WERI-Rb-1 (cell line): Measurements from ENCODE around the gene ATP5PD.

Experiments
- DNase-seq: peaks from one replicate; pipeline ENCODE4 v3.0.0-alpha.2; 2020
- H3K27ac ChIP-seq: fragments of 250-450 bp; sonication (Bioruptor Pico); 2 replicates; pipeline ENCODE4 v1.5.1; 2020; ENCODE audit warnings: mild to moderate bottlenecking, moderate library complexity
- H3K27me3 ChIP-seq: fragments of 250-450 bp; sonication (Bioruptor Pico); 2 replicates; pipeline ENCODE4 v1.5.1; 2021; ENCODE audit warnings: mild to moderate bottlenecking, low read depth, moderate library complexity; ENCODE audit not compliant: insufficient read depth, severe bottlenecking
- H3K36me3 ChIP-seq: fragments of 250-450 bp; sonication (Bioruptor Pico); 2 replicates; pipeline ENCODE4 v1.5.1; 2020; ENCODE audit warnings: mild to moderate bottlenecking, moderate library complexity
- H3K4me3 ChIP-seq: 2 replicates; pipeline ENCODE4 v1.5.1; 2011; ENCODE audit warnings: low read depth, mild to moderate bottlenecking, control low read depth, low read length
- H3K9me3 ChIP-seq: fragments of 250-450 bp; sonication (Bioruptor Pico); 2 replicates; pipeline ENCODE4 v1.5.1; 2021; ENCODE audit warnings: mild to moderate bottlenecking, moderate library complexity; ENCODE audit not compliant: severe bottlenecking
- TF ChIP-seq, protein P1 (sequence below): IDR thresholded peaks from 2 replicates; pipeline ENCODE4 v1.5.1; 2011; ENCODE audit warnings: low read depth, mild to moderate bottlenecking, control low read depth, inconsistent platforms, low read length

Gene ATP5PD

GRCh38 chr17:75041656-75042280, 5.0 kb downstream of the ATP5PD start:
- TF ChIP-seq, protein P1, sequence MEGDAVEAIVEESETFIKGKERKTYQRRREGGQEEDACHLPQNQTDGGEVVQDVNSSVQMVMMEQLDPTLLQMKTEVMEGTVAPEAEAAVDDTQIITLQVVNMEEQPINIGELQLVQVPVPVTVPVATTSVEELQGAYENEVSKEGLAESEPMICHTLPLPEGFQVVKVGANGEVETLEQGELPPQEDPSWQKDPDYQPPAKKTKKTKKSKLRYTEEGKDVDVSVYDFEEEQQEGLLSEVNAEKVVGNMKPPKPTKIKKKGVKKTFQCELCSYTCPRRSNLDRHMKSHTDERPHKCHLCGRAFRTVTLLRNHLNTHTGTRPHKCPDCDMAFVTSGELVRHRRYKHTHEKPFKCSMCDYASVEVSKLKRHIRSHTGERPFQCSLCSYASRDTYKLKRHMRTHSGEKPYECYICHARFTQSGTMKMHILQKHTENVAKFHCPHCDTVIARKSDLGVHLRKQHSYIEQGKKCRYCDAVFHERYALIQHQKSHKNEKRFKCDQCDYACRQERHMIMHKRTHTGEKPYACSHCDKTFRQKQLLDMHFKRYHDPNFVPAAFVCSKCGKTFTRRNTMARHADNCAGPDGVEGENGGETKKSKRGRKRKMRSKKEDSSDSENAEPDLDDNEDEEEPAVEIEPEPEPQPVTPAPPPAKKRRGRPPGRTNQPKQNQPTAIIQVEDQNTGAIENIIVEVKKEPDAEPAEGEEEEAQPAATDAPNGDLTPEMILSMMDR = no peak
- no peaks in the 10 kb centered on the region for H3K27me3 ChIP-seq
- H3K36me3 ChIP-seq = peaks cover 37% of the 10 kb centered on the region
- no peak overlapping the region for H3K27ac ChIP-seq
- no peak overlapping the region for H3K4me3 ChIP-seq
- no peak for DNase-seq
- H3K9me3 ChIP-seq = no peaks in the 10 kb centered on the region

DNA sequence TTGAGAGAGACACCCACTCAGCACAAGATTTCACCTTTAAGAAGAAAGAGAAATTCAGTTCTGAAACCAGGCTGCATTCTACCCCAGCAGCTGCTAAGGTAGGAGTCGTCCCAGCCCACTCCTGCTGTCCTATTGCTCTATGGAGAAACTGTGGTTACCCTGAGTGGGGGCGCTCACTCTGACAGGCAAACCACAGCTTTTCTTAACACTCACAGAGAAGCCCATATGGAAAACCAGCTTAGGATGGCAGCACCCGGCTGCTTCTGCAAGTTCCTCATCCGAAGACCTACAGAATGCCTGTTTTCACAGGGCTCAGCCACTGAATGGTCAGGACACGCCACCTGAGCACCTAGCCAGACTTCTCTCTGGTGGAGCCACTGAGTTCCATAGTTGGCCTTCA, 7.5 kb downstream of the ATP5PD start:
- TF ChIP-seq, protein P1 = no peak
- Histone ChIP-seq H3K27ac (no peak overlapping the region), H3K36me3 (peaks cover 42% of the 10 kb centered on the region), H3K9me3 (no peaks in the 10 kb centered on the region), H3K4me3 (no peak overlapping the region), H3K27me3 (no peaks in the 10 kb centered on the region)
- DNase-seq = no peak

- DNase-seq = no peak
- H3K27ac ChIP-seq = no peak overlapping the region
- TF ChIP-seq, protein P1 = no peak
- no peaks in the 10 kb centered on the region for H3K9me3 ChIP-seq
- no peak overlapping the region for H3K4me3 ChIP-seq
- H3K36me3 ChIP-seq = peaks cover 38% of the 10 kb centered on the region
- no peaks in the 10 kb centered on the region for H3K27me3 ChIP-seq
These were observed 10.0 kb downstream of the ATP5PD start for GRCh38 chr17:75036643-75037268.

DNA sequence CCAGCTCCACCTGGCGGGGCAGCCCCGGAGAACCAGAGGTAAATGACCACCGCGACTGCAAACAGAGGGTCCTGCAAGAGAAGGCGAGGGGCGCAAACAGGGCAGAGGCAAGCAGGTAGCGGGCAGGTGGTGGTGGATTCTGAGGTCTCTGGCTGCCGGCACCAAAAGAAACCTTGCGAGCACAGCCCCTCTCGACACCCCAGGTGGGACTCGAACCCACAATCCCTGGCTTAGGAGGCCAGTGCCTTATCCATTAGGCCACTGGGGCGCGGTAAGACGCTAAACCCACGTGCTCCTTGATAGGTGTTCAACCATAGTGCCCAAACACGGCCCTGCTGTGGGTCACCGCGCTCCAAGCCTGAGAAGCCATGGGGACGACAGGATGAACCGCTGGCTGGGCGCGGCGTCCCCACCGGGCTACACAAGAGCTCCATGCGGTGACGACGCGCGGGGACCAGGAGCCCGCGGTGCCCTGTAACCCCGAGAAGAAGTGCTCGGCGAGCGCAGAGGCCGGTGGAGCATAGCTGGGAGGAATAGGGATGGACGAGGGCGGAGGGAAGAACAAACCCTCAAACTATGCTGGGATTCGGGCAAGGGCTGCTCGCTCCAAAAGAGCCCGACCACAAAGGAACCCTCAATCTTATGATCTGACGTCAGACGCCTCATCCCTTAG, 12.4 kb downstream of the ATP5PD start:
- peaks cover 7% of the 10 kb centered on the region for H3K9me3 ChIP-seq
- peak; percentile 96 for DNase-seq
- H3K27ac ChIP-seq = peak overlapping the region; percentile 94
- H3K27me3 ChIP-seq = no peaks in the 10 kb centered on the region
- peaks cover 17% of the 10 kb centered on the region for H3K36me3 ChIP-seq
- TF ChIP-seq, protein P1 = 0 out of 2 replicates have a peak, but pooled peaks have one; percentile 11
- H3K4me3 ChIP-seq = peak overlapping the region; percentile 80

DNA sequence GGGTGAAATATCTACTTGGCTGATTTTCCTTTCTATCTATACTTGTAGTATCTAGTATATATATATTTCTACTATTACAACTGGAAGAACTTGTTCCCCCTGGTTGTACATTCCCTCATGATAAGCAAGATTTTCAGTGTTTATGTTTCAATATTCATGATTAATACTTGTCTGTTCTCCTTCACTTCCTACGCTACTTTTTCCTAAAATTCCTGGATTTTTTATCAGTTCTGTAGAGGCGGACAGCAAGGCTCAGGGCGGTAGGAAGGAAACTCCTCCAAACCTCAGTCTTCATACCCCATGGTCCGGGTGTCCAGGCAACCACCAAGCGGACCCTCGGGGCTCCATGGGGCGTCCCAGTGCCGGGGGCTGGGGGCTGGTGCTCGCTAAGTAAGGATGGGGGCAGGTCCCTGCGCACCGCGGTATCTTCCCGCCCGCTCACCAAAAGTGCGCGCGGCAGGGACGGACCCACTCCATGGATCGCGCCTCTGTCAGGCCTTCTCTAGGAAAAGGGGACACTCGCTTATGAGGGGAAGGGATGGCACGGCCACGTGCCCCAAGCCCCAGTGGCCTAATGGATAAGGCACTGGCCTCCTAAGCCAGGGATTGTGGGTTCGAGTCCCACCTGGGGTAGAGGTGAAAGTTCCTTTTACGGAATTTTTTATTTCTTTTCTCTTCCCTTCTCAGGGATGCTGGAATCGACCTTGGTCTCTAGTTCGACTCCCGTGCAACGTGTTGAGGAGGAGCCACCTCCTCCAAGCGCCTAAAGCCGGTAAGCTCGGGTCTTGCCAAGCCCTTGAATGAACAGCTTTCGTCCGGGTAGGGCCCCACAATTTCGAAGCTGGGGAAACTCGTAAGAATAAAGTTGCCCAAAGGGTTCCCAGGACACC, 13.2 kb downstream of the ATP5PD start:
- TF ChIP-seq, protein P1 = no peak
- Histone ChIP-seq H3K27me3 (no peaks in the 10 kb centered on the region), H3K4me3 (peak overlapping the region; percentile 80), H3K9me3 (peaks cover 7% of the 10 kb centered on the region), H3K36me3 (peaks cover 10% of the 10 kb centered on the region), H3K27ac (peak overlapping the region; percentile 94)
- DNase-seq = peak; percentile 98
